AG10803 (cell line): ENCODE results near the gene SRGAP3.

Experiments used
- DNase-seq: peaks from one replicate; pipeline ENCODE4 v3.0.0; 2010; ENCODE audit warnings: low read depth
- H3K4me3 ChIP-seq: 2 replicates; pipeline ENCODE4 v1.5.1; 2011; ENCODE audit warnings: mild to moderate bottlenecking, low read length, control low read depth
- TF ChIP-seq, protein P1 (sequence below): conservative IDR thresholded peaks from 2 replicates; pipeline ENCODE4 v1.5.1; 2011; ENCODE audit warnings: mild to moderate bottlenecking, low read length, control low read depth, inconsistent platforms

Gene SRGAP3

DNA sequence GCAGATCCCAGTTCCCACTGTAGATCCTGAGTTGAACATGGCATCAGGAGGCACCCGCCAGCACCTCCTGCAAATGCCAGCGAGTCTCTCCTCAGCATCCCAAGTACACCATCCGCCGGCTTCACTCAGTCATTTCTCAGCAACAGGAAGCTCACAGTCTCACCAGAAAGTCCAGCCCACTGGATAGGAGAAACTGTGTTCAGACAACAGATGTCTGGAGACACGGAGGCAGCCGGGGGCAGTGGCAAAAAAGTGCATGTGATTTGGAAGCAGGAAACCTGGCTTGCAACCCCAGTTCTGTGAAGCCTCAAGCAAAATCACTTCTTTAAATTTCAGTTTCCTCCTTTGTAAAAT is 68.7 kb downstream of the SRGAP3 start:
- no peak for DNase-seq

GRCh38 chr3:9179826-9180763 is 69.4 kb downstream of the SRGAP3 start:
- no peak overlapping the region for H3K4me3 ChIP-seq
- no peak for DNase-seq
- TF ChIP-seq, protein P1, sequence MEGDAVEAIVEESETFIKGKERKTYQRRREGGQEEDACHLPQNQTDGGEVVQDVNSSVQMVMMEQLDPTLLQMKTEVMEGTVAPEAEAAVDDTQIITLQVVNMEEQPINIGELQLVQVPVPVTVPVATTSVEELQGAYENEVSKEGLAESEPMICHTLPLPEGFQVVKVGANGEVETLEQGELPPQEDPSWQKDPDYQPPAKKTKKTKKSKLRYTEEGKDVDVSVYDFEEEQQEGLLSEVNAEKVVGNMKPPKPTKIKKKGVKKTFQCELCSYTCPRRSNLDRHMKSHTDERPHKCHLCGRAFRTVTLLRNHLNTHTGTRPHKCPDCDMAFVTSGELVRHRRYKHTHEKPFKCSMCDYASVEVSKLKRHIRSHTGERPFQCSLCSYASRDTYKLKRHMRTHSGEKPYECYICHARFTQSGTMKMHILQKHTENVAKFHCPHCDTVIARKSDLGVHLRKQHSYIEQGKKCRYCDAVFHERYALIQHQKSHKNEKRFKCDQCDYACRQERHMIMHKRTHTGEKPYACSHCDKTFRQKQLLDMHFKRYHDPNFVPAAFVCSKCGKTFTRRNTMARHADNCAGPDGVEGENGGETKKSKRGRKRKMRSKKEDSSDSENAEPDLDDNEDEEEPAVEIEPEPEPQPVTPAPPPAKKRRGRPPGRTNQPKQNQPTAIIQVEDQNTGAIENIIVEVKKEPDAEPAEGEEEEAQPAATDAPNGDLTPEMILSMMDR = no peak

More for the DNA sequence above, 68.7 kb downstream of the SRGAP3 start:
- H3K4me3 ChIP-seq = no peak overlapping the region
- TF ChIP-seq, protein P1 = no peak

DNA sequence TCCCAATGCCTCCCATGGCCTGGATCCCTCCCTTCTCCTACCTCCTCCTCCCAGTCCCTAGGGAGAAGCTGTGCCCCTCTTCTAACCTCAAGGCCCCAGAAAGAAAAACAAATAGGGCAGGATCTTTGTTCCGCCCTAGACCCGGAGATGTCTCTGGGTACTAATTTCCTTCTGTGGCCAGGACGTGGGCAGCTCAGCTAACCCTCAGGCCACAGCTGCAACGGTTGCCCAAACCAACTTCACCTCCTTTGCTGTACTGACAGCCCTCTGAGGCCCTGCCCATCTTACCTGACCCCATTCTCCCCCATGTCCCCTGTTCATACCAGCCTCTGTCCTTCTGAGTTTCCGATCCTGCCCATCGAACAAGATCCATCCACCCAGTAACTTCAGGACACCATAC is 70.7 kb downstream of the SRGAP3 start:
- no peak for DNase-seq
- TF ChIP-seq, protein P1 = no peak
- H3K4me3 ChIP-seq = no peak overlapping the region

GRCh38 chr3:9175421-9175820 is 74.0 kb downstream of the SRGAP3 start:
- DNase-seq = peak; percentile 29
- no peak overlapping the region for H3K4me3 ChIP-seq
- TF ChIP-seq, protein P1 = no peak

DNA sequence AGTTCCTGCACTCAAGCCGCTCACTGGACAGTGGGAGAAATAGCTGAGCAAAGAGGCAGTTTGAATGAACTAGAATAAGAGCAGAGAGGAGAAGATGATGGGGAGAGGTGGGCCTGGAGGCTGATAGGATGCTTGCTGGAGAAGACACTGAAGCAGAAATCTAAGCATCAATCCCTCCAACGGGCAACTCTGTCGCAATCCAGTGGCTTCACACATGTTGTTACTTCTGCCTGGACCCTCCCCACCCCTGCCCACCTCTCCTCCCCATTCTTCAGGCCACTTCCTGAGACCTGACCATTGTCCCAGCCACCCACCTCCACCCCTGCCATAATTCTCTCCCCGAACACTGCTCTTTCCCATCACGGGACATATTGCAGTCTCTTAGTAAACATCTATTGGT is 76.0 kb downstream of the SRGAP3 start:
- H3K4me3 ChIP-seq = no peak overlapping the region
- TF ChIP-seq, protein P1 = no peak
- no peak for DNase-seq

DNA sequence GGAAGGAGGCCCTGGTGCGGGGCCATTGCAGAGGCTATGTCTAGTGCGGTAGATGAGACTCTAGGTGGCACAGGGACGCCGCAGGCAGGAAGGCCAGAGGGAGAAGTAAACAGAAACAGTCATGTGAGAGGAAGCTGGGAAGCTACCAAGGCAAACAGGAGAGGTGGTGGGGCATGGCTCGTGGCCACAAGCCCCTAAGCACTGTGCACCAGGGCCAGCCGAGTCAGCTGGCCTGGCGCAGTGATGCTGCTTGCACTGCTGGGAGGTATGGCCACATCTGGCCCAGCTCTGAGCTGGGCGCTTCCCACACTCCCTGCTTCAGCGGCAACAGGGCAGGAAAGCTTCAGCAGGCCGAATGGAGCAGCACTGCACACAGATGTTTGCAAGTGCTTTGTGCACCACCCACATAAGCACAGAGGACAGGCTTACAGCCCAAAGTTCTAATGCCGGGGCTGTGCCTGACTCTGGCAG is 76.6 kb downstream of the SRGAP3 start:
- peak; percentile 10 for DNase-seq
- TF ChIP-seq, protein P1 = no peak
- no peak overlapping the region for H3K4me3 ChIP-seq

DNA sequence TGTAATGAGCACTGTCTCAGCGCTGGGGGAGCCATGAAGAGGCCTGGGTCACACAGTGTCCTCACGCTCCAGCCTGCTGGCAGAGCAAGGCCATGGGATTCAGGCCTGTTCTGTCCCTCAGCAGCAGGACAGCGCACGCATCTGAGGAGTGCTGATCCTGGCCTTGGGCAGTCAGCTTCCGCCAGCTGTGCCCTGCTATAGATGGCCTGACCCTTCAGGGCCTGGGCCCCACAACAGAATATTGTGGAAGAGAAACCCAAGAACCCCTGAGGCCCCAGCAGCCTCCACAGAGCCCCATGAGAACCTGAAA is 78.6 kb downstream of the SRGAP3 start:
- TF ChIP-seq, protein P1 = no peak
- DNase-seq = no peak

More for the DNA sequence above, 78.6 kb downstream of the SRGAP3 start:
- H3K4me3 ChIP-seq = no peak overlapping the region
